MCF 10A (cell line): ENCODE data around the gene BICRAL. TPM values are rescaled to one million over a fixed set of nuclear protein-coding genes. Genes with fewer than 3 reads are reported as not detected.

Experiments
- BruUV-seq: library from RNA; stranded (reverse); fragments of 400-500 nt; replicated peaks from 2 replicates; lab custom pipeline; 2021; lab: Mats Ljungman, UMichigan
- CTCF ChIA-PET: fragments of 300-600 bp; sonication (Branson Sonifier 250); formaldehyde crosslinking; extraction: SDS; loops from one replicate; lab custom pipeline; 2021; ENCODE audit warnings: antibody characterized with exemption, inconsistent platforms; lab: Yijun Ruan, JAX
- POLR2A ChIA-PET: fragments of 300-600, 350-650 bp; sonication (Branson Sonifier 250); formaldehyde crosslinking; extraction: SDS; loops from one replicate; lab custom pipeline; 2020; ENCODE audit warnings: antibody characterized with exemption, inconsistent platforms; lab: Yijun Ruan, JAX
- DNase-seq: peaks from one replicate; pipeline ENCODE4 v3.0.0-alpha.2; 2018; ENCODE audit not compliant: unreplicated experiment
- H3K27ac Mint-ChIP-seq: one replicate; pipeline ENCODE4 v1.8.0; 2022; ENCODE audit warnings: mild to moderate bottlenecking, low read depth, mixed read lengths; ENCODE audit not compliant: unreplicated experiment
- H3K27me3 Mint-ChIP-seq: one replicate; pipeline ENCODE4 v1.8.0; 2022; ENCODE audit warnings: mixed read lengths; ENCODE audit not compliant: insufficient read depth, unreplicated experiment
- H3K36me3 Mint-ChIP-seq: one replicate; pipeline ENCODE4 v1.8.0; 2022; ENCODE audit warnings: mild to moderate bottlenecking, moderate library complexity, mixed read lengths; ENCODE audit not compliant: insufficient read depth, unreplicated experiment
- H3K4me1 Mint-ChIP-seq: one replicate; pipeline ENCODE4 v1.8.0; 2022; ENCODE audit warnings: mixed read lengths; ENCODE audit not compliant: insufficient read depth, unreplicated experiment
- H3K4me3 Mint-ChIP-seq: one replicate; pipeline ENCODE4 v1.8.0; 2022; ENCODE audit warnings: mild to moderate bottlenecking, moderate library complexity, mixed read lengths; ENCODE audit not compliant: unreplicated experiment
- H3K9me3 Mint-ChIP-seq: one replicate; pipeline ENCODE4 v1.8.0; 2022; ENCODE audit warnings: mixed read lengths; ENCODE audit not compliant: unreplicated experiment
- CTCF ChIP-seq: fragments of 200-600 bp; IDR thresholded peaks from one replicate; pipeline ENCODE4 v1.8.0; 2022; ENCODE audit warnings: antibody characterized with exemption, mild to moderate bottlenecking; ENCODE audit not compliant: unreplicated experiment
- intact Hi-C: fragments of 100-400 bp; cut with micrococcal nuclease; formaldehyde crosslinking; loops from 2 replicates; pipeline ENCODE4 v1.14.1; 2022
- total RNA-seq: library from RNA; stranded (reverse); gene quantifications from 2 replicates; pipeline ENCODE4 v1.2.3, GENCODE V29; 2022

Gene BICRAL
- total RNA-seq, 1 experiment from 2014 or later: 9.8 TPM

GRCh38 chr6:42745640-42746462 lies 36.0 kb upstream of the BICRAL start, which contains the start of gene TBCC:
TSS of gene TBCC (minus strand) at chr6:42746103. CDS start at chr6:42746073, 30 bp downstream.
- Mint-ChIP-seq H3K27ac (peak within 1 kb of the TSS; percentile 95), H3K36me3 (peaks cover 10% of the 10 kb centered on the region), H3K27me3 (no peaks in the 10 kb centered on the region), H3K4me1 (peaks cover 24% of the 10 kb centered on the region), H3K4me3 (peak within 1 kb of the TSS; percentile 83), H3K9me3 (no peaks in the 10 kb centered on the region)
- DNase-seq: peak; percentile 99
- TSS peak; percentile 79 for BruUV-seq
- CTCF ChIA-PET: interaction anchor here (0.6 to 2.3 kb wide), 6 partner anchors 20 to 724 kb away, joined by 3 to 8 read pairs (median 4); partner anchors contain the start of gene RPL7L1
- intact Hi-C loops: loop anchor here (1.0 kb wide), 2 partner anchors 36 to 131 kb away; partner anchors contain the start of gene BICRAL
- TF ChIP-seq CTCF: no peak
- POLR2A ChIA-PET: interaction anchor here (0.6 to 9.1 kb wide), 37 partner anchors 9 to 1511 kb away, joined by 3 to 328 read pairs (median 5); partner anchors contain the start of genes BICRAL, CNPY3, KLHDC3 and MEA1

- POLR2A ChIA-PET: interaction anchor here (0.6 to 9.1 kb wide), 35 partner anchors 11 to 771 kb away, joined by 3 to 328 read pairs (median 4); partner anchors contain the start of genes BICRAL, CNPY3, KLHDC3 and MEA1
- BruUV-seq: no TSS peak
These were observed 35.1 kb upstream of the BICRAL start for GRCh38 chr6:42746463-42747391.

GRCh38 chr6:42748203-42748898 lies 33.5 kb upstream of the BICRAL start:
- intact Hi-C loops: no loop called here
- no peak for TF ChIP-seq CTCF
- ChIA-PET POLR2A (interaction anchor here (0.6 to 9.1 kb wide), 8 partner anchors 13 to 808 kb away, joined by 4 to 328 read pairs (median 8); partner anchors contain the start of genes BICRAL and RPL7L1), CTCF (interaction anchor here (0.7 to 1.2 kb wide), 4 partner anchors 13 to 947 kb away, joined by 5 to 7 read pairs (median 6); no protein-coding TSS in a partner anchor)
- H3K4me1 Mint-ChIP-seq: peaks cover 13% of the 10 kb centered on the region
- no peaks in the 10 kb centered on the region for H3K9me3 Mint-ChIP-seq
- peak overlapping the region; percentile 92 for H3K27ac Mint-ChIP-seq
- H3K4me3 Mint-ChIP-seq: peak overlapping the region; percentile 83
- no peak for DNase-seq
- no peaks in the 10 kb centered on the region for H3K27me3 Mint-ChIP-seq
- H3K36me3 Mint-ChIP-seq: peaks cover 17% of the 10 kb centered on the region
- BruUV-seq: no TSS peak

More at GRCh38 chr6:42746463-42747391, 35.1 kb upstream of the BICRAL start:
- Mint-ChIP-seq H3K27ac (peak overlapping the region; percentile 92), H3K4me3 (peak overlapping the region; percentile 83), H3K36me3 (peaks cover 10% of the 10 kb centered on the region), H3K27me3 (no peaks in the 10 kb centered on the region), H3K9me3 (no peaks in the 10 kb centered on the region), H3K4me1 (peaks cover 24% of the 10 kb centered on the region)
- DNase-seq: peak; percentile 95
- intact Hi-C loops: loop anchor here (1.0 kb wide), 2 partner anchors 36 to 131 kb away; partner anchors contain the start of gene BICRAL
- TF ChIP-seq CTCF: no peak
- CTCF ChIA-PET: interaction anchor here (1.1 to 2.3 kb wide), 2 partner anchors 38 to 133 kb away, joined by 3 to 8 read pairs; partner anchors contain the start of gene RPL7L1
